HG02623 (cell line): ENCODE measurements around the gene GATAD1.
"Not testable (repeated sequence)": the region's sequence is repeated elsewhere in the genome, so short reads cannot be mapped to it uniquely, and the experiment has no call there.

Experiments used
- ATAC-seq: cut with Tn5 transposase; IDR thresholded peaks from one replicate; pipeline ENCODE4 v1.9.1; 2021; ENCODE audit warnings: moderate library complexity; ENCODE audit not compliant: unreplicated experiment

The GATAD1 gene

DNA sequence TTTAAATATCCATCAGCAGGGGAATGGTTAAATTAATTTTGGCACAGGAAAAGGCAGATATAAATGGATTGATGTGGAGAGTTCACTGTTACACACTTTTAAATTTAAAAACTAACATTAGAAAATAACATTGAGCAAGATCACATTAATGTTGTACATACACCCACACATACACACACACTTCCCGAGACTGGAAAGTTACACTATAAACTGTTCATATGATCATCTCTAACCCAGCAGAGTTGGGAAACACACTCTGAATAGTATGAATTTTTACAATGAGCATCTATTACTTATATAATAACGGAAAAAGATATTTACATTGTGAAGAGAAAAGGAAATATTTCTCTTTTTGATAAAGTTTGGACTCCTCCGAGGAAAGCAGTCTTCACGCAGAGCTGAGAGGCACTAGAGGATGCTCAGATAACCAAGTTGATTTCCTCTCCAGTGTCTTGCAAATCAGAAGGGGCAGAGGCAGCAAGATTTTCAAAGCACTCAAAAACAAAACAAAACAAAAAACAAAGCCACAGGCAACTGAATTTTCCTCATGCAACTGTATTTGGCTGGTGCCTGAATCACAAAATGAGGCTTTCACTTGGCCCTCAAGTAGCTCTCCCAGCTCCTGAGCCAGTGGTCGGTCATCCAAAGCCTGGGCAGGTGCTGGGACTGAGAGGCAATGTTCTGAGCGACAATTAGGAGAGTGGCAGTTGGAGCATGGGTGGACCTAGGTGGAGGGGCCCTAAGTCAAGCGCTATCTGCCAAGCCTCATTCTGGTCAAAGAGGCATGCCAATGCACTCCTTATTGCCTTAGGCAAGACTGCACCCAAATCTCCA lies 10.5 kb upstream of the GATAD1 start:
- no peak for ATAC-seq

DNA sequence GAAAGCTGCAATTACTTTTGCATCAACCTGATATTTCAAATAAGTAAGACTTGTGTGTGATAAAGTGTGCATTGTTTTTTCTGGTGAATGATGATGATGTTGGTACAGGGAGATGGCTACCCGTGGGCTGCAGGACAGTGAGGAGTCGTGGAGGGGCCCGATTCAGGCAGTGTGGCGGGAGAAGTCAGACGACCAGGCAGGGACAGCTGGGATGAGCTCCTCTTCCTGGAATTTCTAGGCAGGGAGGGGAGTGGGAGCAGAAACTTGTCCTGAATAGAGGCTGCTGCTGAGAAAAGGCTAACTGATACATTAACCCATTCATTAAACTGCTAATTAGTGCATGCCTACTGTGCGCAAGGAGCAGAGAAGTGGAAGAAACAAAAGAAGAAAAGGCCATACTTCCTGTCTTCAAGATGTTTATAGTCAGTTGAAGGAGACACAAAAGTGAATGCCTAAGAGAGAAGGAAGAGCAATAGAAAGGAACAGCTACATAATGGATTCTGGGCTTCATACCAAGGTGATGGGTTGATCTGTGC lies 9.3 kb upstream of the GATAD1 start:
- no peak for ATAC-seq

GRCh38 chr7:92442720-92443119 lies 4.6 kb upstream of the GATAD1 start:
- ATAC-seq = not testable (repeated sequence)

GRCh38 chr7:92446869-92447344 lies 375 bp upstream of the GATAD1 start:
- no peak for ATAC-seq

DNA sequence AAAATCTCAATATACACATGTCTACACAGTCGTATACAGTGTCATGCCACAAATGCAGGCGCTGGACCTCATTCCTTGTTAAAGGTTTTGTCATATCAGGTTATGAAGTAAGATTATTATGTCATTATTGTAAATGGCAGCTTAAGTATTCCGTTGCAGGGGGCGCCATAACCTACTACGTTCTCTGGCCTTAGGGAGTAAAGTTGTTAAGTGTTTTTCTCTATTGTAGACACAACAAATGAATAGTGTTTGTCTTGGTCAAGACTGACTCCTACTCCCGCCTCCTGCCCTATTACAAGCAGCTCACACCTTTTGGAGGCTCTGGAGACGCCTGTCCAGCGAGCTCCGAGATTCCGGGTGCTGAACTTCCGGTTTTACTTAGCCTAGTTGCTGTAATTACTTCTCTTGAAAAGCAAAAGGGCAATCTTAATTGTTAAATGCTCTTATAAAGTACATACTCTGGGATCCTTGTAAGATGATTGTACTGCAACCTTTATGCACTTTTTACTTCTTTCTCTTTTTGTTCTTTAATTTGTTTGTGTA lies 994 bp downstream of the GATAD1 start:
- ATAC-seq = peak; percentile 32

DNA sequence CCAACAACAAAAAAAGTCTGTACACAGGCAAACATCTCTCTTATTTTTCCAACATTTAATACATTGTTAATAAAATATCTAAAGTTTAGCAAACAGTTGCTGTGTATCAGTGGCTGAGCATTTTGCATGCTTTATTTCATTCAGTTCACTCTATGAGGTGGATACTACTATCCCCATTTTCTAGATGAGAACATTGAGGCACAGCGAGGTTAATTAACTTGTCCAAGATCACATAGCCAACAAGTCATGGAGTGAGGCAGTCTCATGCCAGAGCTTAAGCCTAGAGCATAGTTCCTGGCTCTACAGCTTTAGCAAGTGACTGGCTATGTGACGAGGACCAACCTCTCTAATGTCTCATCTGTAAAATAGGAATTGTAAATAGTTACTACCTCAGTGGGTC lies 4.4 kb downstream of the GATAD1 start:
- ATAC-seq = no peak

DNA sequence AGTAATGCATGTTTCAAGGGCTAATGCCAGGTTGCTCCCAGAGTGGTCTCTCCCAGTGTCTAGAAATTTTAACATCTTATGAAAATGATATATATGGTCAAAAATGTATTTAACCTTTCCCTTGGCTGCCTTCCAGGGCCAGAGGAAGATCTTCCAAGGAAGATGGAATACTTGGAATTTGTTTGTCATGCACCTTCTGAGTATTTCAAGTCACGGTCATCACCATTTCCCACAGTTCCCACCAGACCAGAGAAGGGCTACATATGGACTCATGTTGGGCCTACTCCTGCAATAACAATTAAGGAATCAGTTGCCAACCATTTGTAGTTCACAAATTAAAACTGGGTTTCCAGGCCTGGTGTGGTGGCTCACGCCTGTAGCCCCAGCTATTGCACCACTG lies 9.0 kb downstream of the GATAD1 start:
- no peak for ATAC-seq

- ATAC-seq = no peak
These were observed 12.8 kb downstream of the GATAD1 start for GRCh38 chr7:92460109-92460508.

DNA sequence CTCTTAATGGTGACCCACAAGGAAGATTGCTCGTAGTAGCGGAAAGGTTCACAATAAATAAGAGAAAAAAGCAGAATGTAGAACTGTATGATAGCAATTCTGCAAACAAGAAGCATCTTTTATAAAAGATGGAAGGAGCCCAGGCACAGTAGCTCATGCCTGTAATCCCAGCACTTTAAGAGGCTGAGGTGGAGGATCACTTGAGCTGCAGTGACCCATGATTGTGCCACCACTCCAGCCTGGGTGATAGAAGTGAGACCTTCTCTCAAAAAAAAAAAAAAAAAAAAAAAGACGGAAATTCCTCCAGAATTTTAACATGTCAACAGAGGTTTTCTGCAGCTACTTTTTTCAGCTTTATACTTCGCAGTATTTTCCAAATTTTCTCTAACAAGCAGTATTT lies 13.2 kb downstream of the GATAD1 start:
- ATAC-seq = no peak

DNA sequence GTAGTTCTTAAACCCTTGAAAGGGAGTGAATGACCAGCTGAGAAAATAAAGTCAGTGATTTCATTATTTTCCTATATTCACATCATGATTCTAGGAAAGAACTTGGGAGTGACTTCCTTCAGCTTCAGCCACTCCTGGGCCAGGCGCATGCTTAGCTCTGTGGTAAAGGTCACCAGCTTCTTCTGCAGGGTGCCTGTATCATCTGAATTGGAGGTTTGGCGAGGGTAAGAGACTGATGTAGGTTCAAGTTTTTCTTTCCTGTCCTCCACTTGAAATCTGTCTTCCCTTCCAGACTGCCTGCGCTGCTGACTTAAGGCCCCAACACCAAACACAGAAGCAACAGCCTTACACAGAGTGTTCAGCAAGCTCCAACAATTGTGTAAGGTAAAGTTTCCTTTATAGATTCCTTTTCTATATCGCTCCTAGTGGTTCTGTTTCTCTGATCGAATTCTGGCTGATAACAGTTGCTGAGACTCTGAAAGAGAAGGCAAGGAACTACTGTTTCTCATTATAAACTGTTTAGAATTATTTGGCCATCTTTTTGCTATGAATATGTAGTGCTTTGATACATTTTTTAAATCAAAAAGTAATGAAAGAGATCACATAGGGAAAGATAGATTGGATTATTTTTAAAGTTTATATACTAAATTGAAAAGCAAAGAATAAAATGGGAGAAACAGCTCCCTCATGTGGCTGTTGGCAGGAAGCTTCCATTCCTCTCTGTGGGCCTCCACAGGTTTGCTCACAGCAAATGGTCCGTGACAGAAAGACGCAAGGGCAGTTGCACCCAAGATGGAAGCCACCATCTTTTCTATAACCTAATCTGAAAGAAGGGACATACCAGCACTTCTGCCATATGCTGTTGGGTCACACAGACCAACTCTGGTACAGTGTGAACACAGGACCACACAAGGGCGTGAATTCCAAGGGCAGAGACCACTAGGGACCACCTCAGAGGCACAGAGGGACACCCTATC lies 14.0 kb downstream of the GATAD1 start:
- peak; percentile 72 for ATAC-seq

DNA sequence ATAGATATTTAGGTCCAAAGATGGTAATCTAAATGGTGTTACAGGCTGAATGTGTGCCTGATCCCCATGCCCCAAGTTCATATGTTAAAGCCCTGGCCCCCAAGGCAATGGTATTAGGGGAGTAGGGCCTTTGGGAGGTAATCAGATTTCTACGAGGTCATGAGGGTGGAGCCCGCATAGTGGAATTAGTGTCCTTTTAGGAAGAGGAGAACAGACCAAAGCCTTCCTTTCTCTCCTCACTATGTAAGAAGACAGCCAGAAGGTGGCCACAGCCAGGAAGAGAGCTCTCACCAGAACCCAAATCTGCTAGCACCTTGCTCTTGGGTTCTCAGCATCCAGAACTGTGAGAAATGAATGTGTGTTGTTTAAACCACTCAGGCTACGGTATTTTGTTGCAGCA lies 15.3 kb downstream of the GATAD1 start:
- ATAC-seq = no peak

GRCh38 chr7:92464515-92464914 lies 17.2 kb downstream of the GATAD1 start:
- ATAC-seq = no peak

- no peak for ATAC-seq
These were observed 19.4 kb downstream of the GATAD1 start for GRCh38 chr7:92466682-92467081.

- not testable (repeated sequence) for ATAC-seq
These were observed 21.3 kb downstream of the GATAD1 start for GRCh38 chr7:92468589-92468988.

DNA sequence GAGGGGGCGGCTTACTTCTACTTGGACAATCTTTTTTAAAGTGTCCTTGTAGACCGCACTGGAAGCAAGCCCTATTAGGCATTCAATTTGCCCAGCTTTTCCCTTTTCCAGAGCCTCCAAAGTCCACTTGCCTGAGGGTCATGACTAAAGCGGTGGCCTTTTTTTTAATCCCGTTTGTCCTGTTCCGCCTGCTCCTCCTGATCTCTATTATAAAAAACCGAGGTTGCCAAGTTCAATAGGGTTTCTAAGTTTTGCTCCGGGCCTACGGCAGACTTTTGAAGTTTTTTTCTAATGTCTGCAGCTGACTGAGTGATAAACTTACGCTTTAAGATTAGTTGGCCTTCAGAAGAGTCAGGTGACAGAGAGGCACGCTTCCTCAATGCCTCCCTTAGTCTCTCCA lies 26.7 kb downstream of the GATAD1 start:
- ATAC-seq = not testable (repeated sequence)

- ATAC-seq = not testable (repeated sequence)
These were observed 28.0 kb downstream of the GATAD1 start for GRCh38 chr7:92475261-92475770.

GRCh38 chr7:92475851-92476590 lies 28.7 kb downstream of the GATAD1 start:
- not testable (repeated sequence) for ATAC-seq

- not testable (repeated sequence) for ATAC-seq
These were observed 30.4 kb downstream of the GATAD1 start, which contains the start of gene ERVW-1 for GRCh38 chr7:92477681-92478080. ERVW-1 (minus strand) TSS chr7:92477946; CDS start chr7:92470381, 7,565 bp downstream.

DNA sequence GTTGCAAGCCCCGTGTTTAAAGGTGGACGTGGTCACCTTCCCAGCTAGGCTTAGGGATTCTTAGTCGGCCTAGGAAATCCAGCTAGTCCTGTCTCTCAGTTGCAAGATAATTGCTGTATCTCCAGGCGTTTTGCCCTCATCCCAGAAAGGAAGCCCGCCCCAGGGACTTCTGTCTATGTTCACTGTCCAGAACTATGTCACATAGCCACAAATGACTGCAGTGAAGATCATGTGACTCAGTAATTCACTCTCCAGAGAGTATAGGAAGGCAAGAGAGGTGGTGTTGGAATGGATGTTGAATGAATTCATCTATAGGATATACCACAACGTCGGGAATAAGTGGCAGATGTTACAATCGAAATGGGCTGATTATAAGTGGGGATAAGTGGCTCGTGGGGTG lies 30.8 kb downstream of the GATAD1 start:
- no peak for ATAC-seq

DNA sequence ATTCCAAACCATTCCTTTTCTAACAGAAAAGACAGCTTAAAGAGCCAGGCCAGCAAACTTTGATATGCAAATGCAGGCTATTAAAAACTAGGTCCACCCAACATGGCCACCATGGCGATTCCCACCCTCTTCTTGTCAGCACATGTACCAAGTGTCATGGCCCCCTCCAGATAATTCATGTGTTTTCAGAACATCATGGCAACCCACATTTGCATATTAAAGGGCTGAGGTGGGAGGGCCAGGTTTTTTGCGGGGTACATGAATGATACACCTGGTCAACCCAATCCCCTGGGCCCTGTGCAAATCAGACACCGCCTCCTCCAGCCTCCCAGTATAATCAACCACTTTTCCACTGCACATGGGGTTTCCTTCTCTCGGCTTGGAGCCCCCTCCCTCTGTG lies 31.4 kb downstream of the GATAD1 start:
- no peak for ATAC-seq
